NB4 (cell line): ENCODE measurements around the gene TERF2IP.

Experiments
- POLR2A ChIP-seq: IDR thresholded peaks from 2 replicates; pipeline ENCODE4 v1.6.1; 2011; ENCODE audit warnings: mild to moderate bottlenecking; ENCODE audit not compliant: insufficient read length; ENCODE audit errors: extremely low read depth
- TF ChIP-seq, protein P1 (sequence below): IDR thresholded peaks from one replicate; pipeline ENCODE4 v1.5.1; 2012; ENCODE audit warnings: low read depth, low read length
- TF ChIP-seq, protein P2 (sequence below): IDR thresholded peaks from 2 replicates; pipeline ENCODE4 v1.6.1; 2011; ENCODE audit warnings: low read depth, low read length

GRCh38 chr16:75679366-75679765 is 31.8 kb downstream of the TERF2IP start:
- TF ChIP-seq, protein P1, sequence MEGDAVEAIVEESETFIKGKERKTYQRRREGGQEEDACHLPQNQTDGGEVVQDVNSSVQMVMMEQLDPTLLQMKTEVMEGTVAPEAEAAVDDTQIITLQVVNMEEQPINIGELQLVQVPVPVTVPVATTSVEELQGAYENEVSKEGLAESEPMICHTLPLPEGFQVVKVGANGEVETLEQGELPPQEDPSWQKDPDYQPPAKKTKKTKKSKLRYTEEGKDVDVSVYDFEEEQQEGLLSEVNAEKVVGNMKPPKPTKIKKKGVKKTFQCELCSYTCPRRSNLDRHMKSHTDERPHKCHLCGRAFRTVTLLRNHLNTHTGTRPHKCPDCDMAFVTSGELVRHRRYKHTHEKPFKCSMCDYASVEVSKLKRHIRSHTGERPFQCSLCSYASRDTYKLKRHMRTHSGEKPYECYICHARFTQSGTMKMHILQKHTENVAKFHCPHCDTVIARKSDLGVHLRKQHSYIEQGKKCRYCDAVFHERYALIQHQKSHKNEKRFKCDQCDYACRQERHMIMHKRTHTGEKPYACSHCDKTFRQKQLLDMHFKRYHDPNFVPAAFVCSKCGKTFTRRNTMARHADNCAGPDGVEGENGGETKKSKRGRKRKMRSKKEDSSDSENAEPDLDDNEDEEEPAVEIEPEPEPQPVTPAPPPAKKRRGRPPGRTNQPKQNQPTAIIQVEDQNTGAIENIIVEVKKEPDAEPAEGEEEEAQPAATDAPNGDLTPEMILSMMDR, result no peak
- no peak for TF ChIP-seq POLR2A
- TF ChIP-seq, protein P2, sequence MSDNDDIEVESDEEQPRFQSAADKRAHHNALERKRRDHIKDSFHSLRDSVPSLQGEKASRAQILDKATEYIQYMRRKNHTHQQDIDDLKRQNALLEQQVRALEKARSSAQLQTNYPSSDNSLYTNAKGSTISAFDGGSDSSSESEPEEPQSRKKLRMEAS, result no peak
